ENCODE measurements around the gene NEGR1. TPM values are rescaled to one million over a fixed set of nuclear protein-coding genes. Genes with fewer than 3 reads are reported as not detected.

NEGR1 gene
- total and polyA plus RNA-seq, 4 donors, result 0.08 to 0.14 (median 0.12) TPM; not detected in 1

DNA sequence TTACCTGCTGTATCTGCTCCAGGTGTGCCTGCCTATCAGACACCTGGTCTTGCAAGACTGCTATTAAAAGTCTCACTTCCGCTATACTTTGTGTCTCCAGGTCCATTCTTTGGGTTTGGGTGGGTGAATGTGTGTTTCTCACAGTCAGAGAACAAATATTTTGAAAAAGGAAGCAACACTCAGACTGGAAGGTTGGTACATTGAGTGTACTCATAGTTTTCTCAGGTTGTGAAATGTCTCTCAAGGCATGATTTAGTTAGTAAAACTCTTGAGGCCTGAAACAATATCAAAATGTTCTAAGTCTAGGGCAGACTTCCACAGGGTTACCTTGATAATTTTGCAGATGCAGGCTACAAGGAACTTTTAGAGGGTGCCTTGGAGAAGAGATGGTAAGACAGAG, 771.6 kb downstream of the NEGR1 start:
- 73% methylated on average over 1 of the region's 1 CpG for WGBS
- no peaks in the 10 kb centered on the region for H3K4me1 ChIP-seq (ENCODE audit: control insufficient read depth in 4 of 4, insufficient read depth in 4 of 4, low read length in 3 of 4)
- H3K9me3 ChIP-seq (ENCODE audit: control insufficient read depth in 4 of 4, low read length in 3 of 4), result no peaks in the 10 kb centered on the region
- DNase-seq (ENCODE audit: low spot score), result no peak
- H3K27ac ChIP-seq (ENCODE audit: low read depth in 1 of 2, low read length in 2 of 2), result no peak overlapping the region
- H3K9ac ChIP-seq (ENCODE audit: low read depth in 1 of 2, low read length in 2 of 2), result no peak overlapping the region
- H3K27me3 ChIP-seq (ENCODE audit: control insufficient read depth in 4 of 4, insufficient read depth in 4 of 4, low read length in 3 of 4), result peaks cover 0 to 3% (median 0%) of the 10 kb centered on the region in 4 donors
- no peak overlapping the region for H3K4me3 ChIP-seq (ENCODE audit: low read depth in 1 of 3, low read length in 3 of 3)
- TF ChIP-seq RAD21 (IDR thresholded peaks at IDR 0.05) (no peak), RXRA (IDR thresholded peaks at IDR 0.05) (no peak), JUND (IDR thresholded peaks at IDR 0.05) (no peak), FOXA2 (IDR thresholded peaks at IDR 0.05) (no peak)
- TF ChIP-seq, protein P1, sequence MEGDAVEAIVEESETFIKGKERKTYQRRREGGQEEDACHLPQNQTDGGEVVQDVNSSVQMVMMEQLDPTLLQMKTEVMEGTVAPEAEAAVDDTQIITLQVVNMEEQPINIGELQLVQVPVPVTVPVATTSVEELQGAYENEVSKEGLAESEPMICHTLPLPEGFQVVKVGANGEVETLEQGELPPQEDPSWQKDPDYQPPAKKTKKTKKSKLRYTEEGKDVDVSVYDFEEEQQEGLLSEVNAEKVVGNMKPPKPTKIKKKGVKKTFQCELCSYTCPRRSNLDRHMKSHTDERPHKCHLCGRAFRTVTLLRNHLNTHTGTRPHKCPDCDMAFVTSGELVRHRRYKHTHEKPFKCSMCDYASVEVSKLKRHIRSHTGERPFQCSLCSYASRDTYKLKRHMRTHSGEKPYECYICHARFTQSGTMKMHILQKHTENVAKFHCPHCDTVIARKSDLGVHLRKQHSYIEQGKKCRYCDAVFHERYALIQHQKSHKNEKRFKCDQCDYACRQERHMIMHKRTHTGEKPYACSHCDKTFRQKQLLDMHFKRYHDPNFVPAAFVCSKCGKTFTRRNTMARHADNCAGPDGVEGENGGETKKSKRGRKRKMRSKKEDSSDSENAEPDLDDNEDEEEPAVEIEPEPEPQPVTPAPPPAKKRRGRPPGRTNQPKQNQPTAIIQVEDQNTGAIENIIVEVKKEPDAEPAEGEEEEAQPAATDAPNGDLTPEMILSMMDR (IDR thresholded peaks at IDR 0.05; ENCODE audit: low read depth, low read length, missing input control), result no peak
- H3K36me3 ChIP-seq (ENCODE audit: control insufficient read depth in 4 of 4, insufficient read depth in 3 of 4, low read depth in 1 of 4, low read length in 3 of 4), result no peaks in the 10 kb centered on the region

DNA sequence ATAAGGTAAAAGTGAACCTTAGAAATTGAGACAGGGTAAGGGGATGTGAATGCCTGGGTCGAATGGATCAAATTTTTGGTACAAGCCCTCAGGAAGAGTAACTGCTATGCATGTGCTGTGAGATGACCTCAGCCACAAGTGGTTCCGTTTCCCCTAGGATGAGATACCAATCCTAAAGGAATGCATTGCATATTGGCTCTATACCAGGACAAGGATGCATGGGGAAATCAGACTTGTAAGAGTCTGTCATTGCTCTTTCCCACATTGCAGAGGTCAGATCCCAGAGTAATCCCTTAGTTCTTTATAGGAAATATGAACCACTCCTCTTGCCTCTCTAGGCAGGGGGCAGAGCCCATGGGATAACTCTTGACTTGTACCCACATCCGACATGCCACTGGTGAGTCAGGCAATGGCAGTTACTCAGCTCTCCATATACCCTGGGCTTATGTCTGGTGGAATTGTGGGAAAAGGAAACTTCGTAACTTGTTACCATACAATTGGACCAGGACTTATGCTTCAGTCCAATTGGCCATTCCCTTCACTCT, 773.2 kb downstream of the NEGR1 start:
- DNase-seq (ENCODE audit: low spot score), result no peak
- 75% methylated on average over 4 of the region's 4 CpGs for WGBS
- Histone ChIP-seq H3K9ac (ENCODE audit: low read depth in 1 of 2, low read length in 2 of 2) (no peak overlapping the region), H3K27ac (ENCODE audit: low read depth in 1 of 2, low read length in 2 of 2) (no peak overlapping the region), H3K4me3 (ENCODE audit: low read depth in 1 of 3, low read length in 3 of 3) (no peak overlapping the region), H3K36me3 (ENCODE audit: control insufficient read depth in 4 of 4, insufficient read depth in 3 of 4, low read depth in 1 of 4, low read length in 3 of 4) (no peaks in the 10 kb centered on the region), H3K27me3 (ENCODE audit: control insufficient read depth in 4 of 4, insufficient read depth in 4 of 4, low read length in 3 of 4) (peaks cover 0 to 3% (median 0%) of the 10 kb centered on the region in 4 donors), H3K9me3 (ENCODE audit: control insufficient read depth in 4 of 4, low read length in 3 of 4) (no peaks in the 10 kb centered on the region), H3K4me1 (ENCODE audit: control insufficient read depth in 4 of 4, insufficient read depth in 4 of 4, low read length in 3 of 4) (no peaks in the 10 kb centered on the region)
- TF ChIP-seq, protein P2, sequence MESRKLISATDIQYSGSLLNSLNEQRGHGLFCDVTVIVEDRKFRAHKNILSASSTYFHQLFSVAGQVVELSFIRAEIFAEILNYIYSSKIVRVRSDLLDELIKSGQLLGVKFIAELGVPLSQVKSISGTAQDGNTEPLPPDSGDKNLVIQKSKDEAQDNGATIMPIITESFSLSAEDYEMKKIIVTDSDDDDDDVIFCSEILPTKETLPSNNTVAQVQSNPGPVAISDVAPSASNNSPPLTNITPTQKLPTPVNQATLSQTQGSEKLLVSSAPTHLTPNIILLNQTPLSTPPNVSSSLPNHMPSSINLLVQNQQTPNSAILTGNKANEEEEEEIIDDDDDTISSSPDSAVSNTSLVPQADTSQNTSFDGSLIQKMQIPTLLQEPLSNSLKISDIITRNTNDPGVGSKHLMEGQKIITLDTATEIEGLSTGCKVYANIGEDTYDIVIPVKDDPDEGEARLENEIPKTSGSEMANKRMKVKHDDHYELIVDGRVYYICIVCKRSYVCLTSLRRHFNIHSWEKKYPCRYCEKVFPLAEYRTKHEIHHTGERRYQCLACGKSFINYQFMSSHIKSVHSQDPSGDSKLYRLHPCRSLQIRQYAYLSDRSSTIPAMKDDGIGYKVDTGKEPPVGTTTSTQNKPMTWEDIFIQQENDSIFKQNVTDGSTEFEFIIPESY (IDR thresholded peaks at IDR 0.05), result no peak
- TF ChIP-seq SP1 (IDR thresholded peaks at IDR 0.05) (no peak), EGR1 (IDR thresholded peaks at IDR 0.05; ENCODE audit: low read depth in 2 of 2) (no peak), HNF4A (conservative IDR thresholded peaks at IDR 0.05) (no peak), FOXA1 (IDR thresholded peaks at IDR 0.05) (no peak), YY1 (IDR thresholded peaks at IDR 0.05) (no peak), RXRA (IDR thresholded peaks at IDR 0.05) (no peak), JUND (IDR thresholded peaks at IDR 0.05) (no peak), NR2F2 (IDR thresholded peaks at IDR 0.05) (no peak)

DNA sequence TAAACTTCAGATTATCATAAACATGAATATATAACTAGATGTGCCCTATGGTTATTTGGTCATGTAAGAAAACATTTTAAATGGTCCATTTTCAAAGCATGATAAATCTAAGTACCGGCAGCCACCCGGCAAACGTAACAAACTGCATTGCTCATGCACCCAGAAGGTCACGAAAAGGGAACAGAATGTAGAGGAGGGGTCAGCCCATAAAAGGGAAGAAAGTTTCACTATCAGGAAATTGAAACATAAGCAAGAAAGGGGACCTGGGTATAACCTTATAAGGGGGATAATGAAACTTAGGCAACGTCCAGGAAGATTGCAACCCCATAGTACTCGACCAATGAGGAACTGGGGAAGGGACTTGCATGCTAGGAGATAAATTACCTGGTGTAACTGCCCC, 780.3 kb downstream of the NEGR1 start:
- Histone ChIP-seq H3K4me3 (ENCODE audit: low read depth in 1 of 3, low read length in 3 of 3) (no peak overlapping the region), H3K36me3 (ENCODE audit: control insufficient read depth in 4 of 4, insufficient read depth in 3 of 4, low read depth in 1 of 4, low read length in 3 of 4) (no peaks in the 10 kb centered on the region), H3K9ac (ENCODE audit: low read depth in 1 of 2, low read length in 2 of 2) (no peak overlapping the region), H3K4me1 (ENCODE audit: control insufficient read depth in 4 of 4, insufficient read depth in 4 of 4, low read length in 3 of 4) (no peaks in the 10 kb centered on the region), H3K27me3 (ENCODE audit: control insufficient read depth in 4 of 4, insufficient read depth in 4 of 4, low read length in 3 of 4) (no peaks in the 10 kb centered on the region), H3K27ac (ENCODE audit: low read depth in 1 of 2, low read length in 2 of 2) (no peak overlapping the region), H3K9me3 (ENCODE audit: control insufficient read depth in 4 of 4, low read length in 3 of 4) (no peaks in the 10 kb centered on the region)
- 55% methylated on average over 6 of the region's 6 CpGs for WGBS
- TF ChIP-seq, protein P1 (IDR thresholded peaks at IDR 0.05; ENCODE audit: low read depth, low read length, missing input control), result no peak
- TF ChIP-seq NR2F2 (IDR thresholded peaks at IDR 0.05), result no peak
- TF ChIP-seq YY1 (IDR thresholded peaks at IDR 0.05), result no peak
- TF ChIP-seq, protein P3, sequence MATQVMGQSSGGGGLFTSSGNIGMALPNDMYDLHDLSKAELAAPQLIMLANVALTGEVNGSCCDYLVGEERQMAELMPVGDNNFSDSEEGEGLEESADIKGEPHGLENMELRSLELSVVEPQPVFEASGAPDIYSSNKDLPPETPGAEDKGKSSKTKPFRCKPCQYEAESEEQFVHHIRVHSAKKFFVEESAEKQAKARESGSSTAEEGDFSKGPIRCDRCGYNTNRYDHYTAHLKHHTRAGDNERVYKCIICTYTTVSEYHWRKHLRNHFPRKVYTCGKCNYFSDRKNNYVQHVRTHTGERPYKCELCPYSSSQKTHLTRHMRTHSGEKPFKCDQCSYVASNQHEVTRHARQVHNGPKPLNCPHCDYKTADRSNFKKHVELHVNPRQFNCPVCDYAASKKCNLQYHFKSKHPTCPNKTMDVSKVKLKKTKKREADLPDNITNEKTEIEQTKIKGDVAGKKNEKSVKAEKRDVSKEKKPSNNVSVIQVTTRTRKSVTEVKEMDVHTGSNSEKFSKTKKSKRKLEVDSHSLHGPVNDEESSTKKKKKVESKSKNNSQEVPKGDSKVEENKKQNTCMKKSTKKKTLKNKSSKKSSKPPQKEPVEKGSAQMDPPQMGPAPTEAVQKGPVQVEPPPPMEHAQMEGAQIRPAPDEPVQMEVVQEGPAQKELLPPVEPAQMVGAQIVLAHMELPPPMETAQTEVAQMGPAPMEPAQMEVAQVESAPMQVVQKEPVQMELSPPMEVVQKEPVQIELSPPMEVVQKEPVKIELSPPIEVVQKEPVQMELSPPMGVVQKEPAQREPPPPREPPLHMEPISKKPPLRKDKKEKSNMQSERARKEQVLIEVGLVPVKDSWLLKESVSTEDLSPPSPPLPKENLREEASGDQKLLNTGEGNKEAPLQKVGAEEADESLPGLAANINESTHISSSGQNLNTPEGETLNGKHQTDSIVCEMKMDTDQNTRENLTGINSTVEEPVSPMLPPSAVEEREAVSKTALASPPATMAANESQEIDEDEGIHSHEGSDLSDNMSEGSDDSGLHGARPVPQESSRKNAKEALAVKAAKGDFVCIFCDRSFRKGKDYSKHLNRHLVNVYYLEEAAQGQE (IDR thresholded peaks at IDR 0.05), result no peak
- no peak for TF ChIP-seq RAD21 (IDR thresholded peaks at IDR 0.05)
- TF ChIP-seq RXRA (IDR thresholded peaks at IDR 0.05), result no peak
- TF ChIP-seq GABPA (IDR thresholded peaks at IDR 0.05 in 1 of 2, conservative IDR thresholded peaks at IDR 0.05 in 1 of 2), result no peak
- TF ChIP-seq, protein P4, sequence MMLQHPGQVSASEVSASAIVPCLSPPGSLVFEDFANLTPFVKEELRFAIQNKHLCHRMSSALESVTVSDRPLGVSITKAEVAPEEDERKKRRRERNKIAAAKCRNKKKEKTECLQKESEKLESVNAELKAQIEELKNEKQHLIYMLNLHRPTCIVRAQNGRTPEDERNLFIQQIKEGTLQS (IDR thresholded peaks at IDR 0.05), result no peak
- TF ChIP-seq HNF4G (IDR thresholded peaks at IDR 0.05), result no peak
- TF ChIP-seq, protein P5, sequence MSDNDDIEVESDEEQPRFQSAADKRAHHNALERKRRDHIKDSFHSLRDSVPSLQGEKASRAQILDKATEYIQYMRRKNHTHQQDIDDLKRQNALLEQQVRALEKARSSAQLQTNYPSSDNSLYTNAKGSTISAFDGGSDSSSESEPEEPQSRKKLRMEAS (IDR thresholded peaks at IDR 0.05), result no peak
- no peak for DNase-seq (ENCODE audit: low spot score)
